K562 (cell line): Measurements from ENCODE around the gene SPHK2. TPM values are rescaled to one million over a fixed set of nuclear protein-coding genes. Genes with fewer than 3 reads are reported as not detected.

Experiments used
- ATAC-seq: fragments of 200-7000 bp; cut with Tn5 transposase; 3 replicates; pipeline ENCODE4 v1.9.1; 2020; ENCODE audit warnings: moderate library complexity
- BruUV-seq: library from RNA; stranded (reverse); fragments of 400-500 nt; replicated peaks from 2 replicates; lab custom pipeline; 2021; lab: Mats Ljungman, UMichigan
- CTCF ChIA-PET: fragments of 300-600 bp; formaldehyde crosslinking; extraction: SDS; loops from one replicate; lab custom pipeline; 2021; ENCODE audit warnings: low intra/inter-chr PET ratio; lab: Yijun Ruan, JAX
- POLR2A ChIA-PET: fragments of 300-600, 350-650 bp; sonication (Branson Sonifier 250); formaldehyde crosslinking; extraction: SDS; loops from one replicate; lab custom pipeline; 2021; ENCODE audit warnings: antibody characterized with exemption, inconsistent platforms; lab: Yijun Ruan, JAX
- DNase-seq, 4 experiments: peaks; one replicate each; pipeline versions ENCODE4 v3.0.0 to v3.0.0-alpha.2; 2011 to 2018; ENCODE audit warnings: low spot score in 3 of 4, mixed read lengths in 3 of 4; ENCODE audit errors: extremely low read depth in 1 of 4
- FAIRE-seq: peaks from 2 replicates; lab custom pipeline; 2011; peaks lifted over from hg19 to GRCh38; lab: Jason Lieb, UNC
- H2AFZ ChIP-seq: 2 replicates; pipeline ENCODE4 v1.6.0; 2011; ENCODE audit warnings: low read depth, low read length, control low read depth, inconsistent platforms
- H3K27ac ChIP-seq: fragments of 200-600 bp; 3 replicates; pipeline ENCODE4 v1.8.0; 2011; ENCODE audit warnings: low read depth, mild to moderate bottlenecking, control low read depth, inconsistent platforms, low read length, moderate library complexity, mixed read lengths; ENCODE audit errors: extremely low read depth
- H3K27me3 ChIP-seq, 2 experiments: fragments of 300-600 bp in 1 of 2; 2 replicates in 1 of 2; 3 replicates in 1 of 2; pipeline versions ENCODE4 v1.6.0 to v1.8.0; 2011; ENCODE audit warnings: inconsistent platforms in 2 of 2, low read length in 2 of 2, mild to moderate bottlenecking in 1 of 2, mixed read lengths in 1 of 2, moderate library complexity in 1 of 2; ENCODE audit not compliant: control insufficient read depth in 2 of 2, insufficient read depth in 2 of 2
- H3K36me3 ChIP-seq: fragments of 300-600 bp; 3 replicates; pipeline ENCODE4 v1.8.0; 2011; ENCODE audit warnings: mild to moderate bottlenecking, low read length, inconsistent platforms; ENCODE audit not compliant: control insufficient read depth, insufficient read depth
- H3K4me1 ChIP-seq, 2 experiments: fragments of 200-600 bp in 1 of 2; replicated peaks in 1 of 2; 2 replicates in 1 of 2; 3 replicates in 1 of 2; pipeline versions ENCODE4 v1.5.1 to v1.8.0; 2011; ENCODE audit warnings: inconsistent platforms in 2 of 2, low read length in 2 of 2, mild to moderate bottlenecking in 1 of 2, mixed read lengths in 1 of 2, moderate library complexity in 1 of 2; ENCODE audit not compliant: control insufficient read depth in 2 of 2, insufficient read depth in 2 of 2
- H3K4me2 ChIP-seq: 2 replicates; pipeline ENCODE4 v1.6.1; 2011; ENCODE audit warnings: low read length, control low read depth, inconsistent platforms, mixed read lengths; ENCODE audit not compliant: insufficient read depth
- H3K4me3 ChIP-seq: fragments of 200-600 bp; sonication (generic), shearing (Covaris generic); 2 replicates; pipeline ENCODE4 v1.5.1; 2016; ENCODE audit warnings: control low read depth, inconsistent platforms
- H3K79me2 ChIP-seq: fragments of 200-600 bp; 3 replicates; pipeline ENCODE4 v1.8.0; 2011; ENCODE audit warnings: low read length, inconsistent platforms; ENCODE audit not compliant: control insufficient read depth, insufficient read depth
- H3K9ac ChIP-seq, 2 experiments: 2 replicates each; pipeline versions ENCODE4 v1.6.0 to v1.6.1; 2011; ENCODE audit warnings: low read depth in 2 of 2, low read length in 2 of 2, control low read depth in 1 of 2, inconsistent platforms in 1 of 2, mild to moderate bottlenecking in 1 of 2, mixed read lengths in 1 of 2; ENCODE audit not compliant: insufficient read depth in 1 of 2
- H3K9me1 ChIP-seq: one replicate; pipeline ENCODE4 v1.6.0; 2011; ENCODE audit warnings: inconsistent platforms, mild to moderate bottlenecking, low read length, moderate library complexity; ENCODE audit not compliant: control insufficient read depth, insufficient read depth
- H3K9me3 ChIP-seq: replicated peaks from 2 replicates; pipeline ENCODE4 v1.5.1; 2011; ENCODE audit warnings: low read depth, low read length, inconsistent platforms; ENCODE audit not compliant: control insufficient read depth, insufficient read depth
- H4K20me1 ChIP-seq: replicated peaks from 2 replicates; pipeline ENCODE4 v1.6.1; 2011; ENCODE audit warnings: low read length, inconsistent platforms, mixed read lengths; ENCODE audit not compliant: control insufficient read depth, insufficient read depth
- FOXJ3 ChIP-seq: sonication (generic); formaldehyde crosslinking; IDR thresholded peaks from 2 replicates; pipeline ENCODE4 v1.4.0; 2020; ENCODE audit warnings: mild to moderate bottlenecking, missing genetic modification reagents
- HNRNPH1 ChIP-seq: fragments of 200-400 bp; formaldehyde crosslinking; optimal IDR thresholded peaks from 2 replicates; pipeline ENCODE3; 2017; ENCODE audit warnings: low read depth, mild to moderate bottlenecking, low read length, moderate library complexity
- IRF2 ChIP-seq: sonication (generic); formaldehyde crosslinking; IDR thresholded peaks from 2 replicates; pipeline ENCODE4 v1.8.1; 2022; ENCODE audit warnings: mild to moderate bottlenecking, missing genetic modification reagents
- ZEB2 ChIP-seq: fragments of 450-650 bp; IDR thresholded peaks from 2 replicates; pipeline ENCODE4 v1.6.1; 2016
- ZNF780A ChIP-seq: fragments of 250-450 bp; sonication (Bioruptor Pico); IDR thresholded peaks from 2 replicates; pipeline ENCODE4 v1.5.0; 2021; ENCODE audit warnings: mild to moderate bottlenecking
- WGBS: fragments of 100-300 bp; shearing (Covaris generic); methylation state at CpG from one replicate; pipeline ENCODE4 v1.1.6; 2016; ENCODE audit warnings: low coverage, mixed read lengths; ENCODE audit not compliant: insufficient coverage; ENCODE audit errors: missing lambda C conversion rate; 5-methylcytosine and 5-hydroxymethylcytosine counted together
- in situ Hi-C: fragments of 300-500 bp; cut with MboI; formaldehyde crosslinking; loops from 4 replicates; pipeline ENCODE4 v1.15.0; 2018; ENCODE audit warnings: inconsistent platforms, mixed read lengths
- intact Hi-C: fragments of 100-400 bp; cut with micrococcal nuclease; formaldehyde crosslinking; loops from 2 replicates; pipeline ENCODE4 v1.14.2; 2022
- polyA plus RNA-seq, 8 experiments: library from polyadenylated mRNA; depleted of rRNA in 4 of 8; stranded (reverse) in 5 of 8; unstranded in 3 of 8; fragments of >200 nt; fragmentation: Nextera tagmentation in 2 of 8; fragmentation: Illumina TruSeq in 1 of 8; extraction: Ambion mirVana in 2 of 8; extraction: Trizol in 1 of 8; gene quantifications; 2 replicates each; pipeline versions ENCODE4 v1.2.1 to v1.2.3, GENCODE V29; 2011 to 2014; ENCODE audit warnings: inconsistent platforms in 1 of 8, missing spikeins in 1 of 8
- total RNA-seq, 7 experiments: library from RNA; depleted of rRNA in 6 of 7; stranded (reverse); fragments of >200 nt in 6 of 7; fragmentation: Illumina TruSeq in 2 of 7; extraction: Trizol in 2 of 7; gene quantifications; 2 replicates each; pipeline versions ENCODE4 v1.2.1 to v1.2.3, GENCODE V29; 2011 to 2021; ENCODE audit warnings: low replicate concordance in 1 of 7
- TF ChIP-seq, protein P1 (sequence below): IDR thresholded peaks from 3 replicates; pipeline ENCODE4 v1.6.1; 2011; ENCODE audit warnings: borderline replicate concordance, mild to moderate bottlenecking, moderate library complexity; ENCODE audit not compliant: insufficient read length; ENCODE audit errors: extremely low read depth

The SPHK2 gene
- total and polyA plus RNA-seq, 9 of the 15 experiments (the other 6 are each of a cell fraction or from before 2014, with no cell fraction given) = 0.10 to 15.2 (median 2.9) TPM

DNA sequence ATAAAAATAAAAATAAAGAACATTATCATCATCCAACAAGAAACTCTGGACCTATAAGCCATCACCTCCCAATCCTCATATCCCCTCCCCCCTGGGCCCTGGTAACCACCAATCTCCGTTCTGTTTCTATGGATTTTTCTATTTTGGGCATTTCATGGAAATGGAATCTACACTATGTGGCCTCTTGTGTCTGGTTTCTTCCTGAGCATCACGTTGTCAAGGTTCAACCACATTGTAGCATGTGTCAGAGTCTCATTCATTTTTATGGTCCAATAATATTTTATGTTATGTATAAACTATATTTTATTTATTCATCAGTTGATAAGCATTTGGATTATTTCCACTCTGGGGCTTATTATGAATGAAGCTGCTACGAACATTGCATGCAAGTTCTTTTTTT is 40.4 kb upstream of the SPHK2 start:
- no peak for ATAC-seq
- in situ Hi-C loops (loop anchor here (25.0 kb wide), 1 partner anchor 1533 kb away; no protein-coding TSS in a partner anchor), intact Hi-C loops (no loop called here)
- Histone ChIP-seq H3K9me1 (no peaks in the 10 kb centered on the region), H3K4me2 (no peak overlapping the region), H3K27me3 (no peaks in the 10 kb centered on the region), H3K36me3 (no peaks in the 10 kb centered on the region), H4K20me1 (no peaks in the 10 kb centered on the region), H3K9ac (no peak overlapping the region), H3K79me2 (no peaks in the 10 kb centered on the region), H3K27ac (no peak overlapping the region), H3K4me3 (no peak overlapping the region), H2AFZ (no peak overlapping the region), H3K9me3 (no peaks in the 10 kb centered on the region), H3K4me1 (peaks cover 7 to 8% of the 10 kb centered on the region in 2 experiments; a peak in 3 of 5 replicates)
- no TSS peak for BruUV-seq
- ChIA-PET CTCF (no interaction called here), POLR2A (no interaction called here)
- DNase-seq = no peak
- no peak for FAIRE-seq
- WGBS = 18% methylated on average over 3 of the region's 3 CpGs
- TF ChIP-seq, protein P1, sequence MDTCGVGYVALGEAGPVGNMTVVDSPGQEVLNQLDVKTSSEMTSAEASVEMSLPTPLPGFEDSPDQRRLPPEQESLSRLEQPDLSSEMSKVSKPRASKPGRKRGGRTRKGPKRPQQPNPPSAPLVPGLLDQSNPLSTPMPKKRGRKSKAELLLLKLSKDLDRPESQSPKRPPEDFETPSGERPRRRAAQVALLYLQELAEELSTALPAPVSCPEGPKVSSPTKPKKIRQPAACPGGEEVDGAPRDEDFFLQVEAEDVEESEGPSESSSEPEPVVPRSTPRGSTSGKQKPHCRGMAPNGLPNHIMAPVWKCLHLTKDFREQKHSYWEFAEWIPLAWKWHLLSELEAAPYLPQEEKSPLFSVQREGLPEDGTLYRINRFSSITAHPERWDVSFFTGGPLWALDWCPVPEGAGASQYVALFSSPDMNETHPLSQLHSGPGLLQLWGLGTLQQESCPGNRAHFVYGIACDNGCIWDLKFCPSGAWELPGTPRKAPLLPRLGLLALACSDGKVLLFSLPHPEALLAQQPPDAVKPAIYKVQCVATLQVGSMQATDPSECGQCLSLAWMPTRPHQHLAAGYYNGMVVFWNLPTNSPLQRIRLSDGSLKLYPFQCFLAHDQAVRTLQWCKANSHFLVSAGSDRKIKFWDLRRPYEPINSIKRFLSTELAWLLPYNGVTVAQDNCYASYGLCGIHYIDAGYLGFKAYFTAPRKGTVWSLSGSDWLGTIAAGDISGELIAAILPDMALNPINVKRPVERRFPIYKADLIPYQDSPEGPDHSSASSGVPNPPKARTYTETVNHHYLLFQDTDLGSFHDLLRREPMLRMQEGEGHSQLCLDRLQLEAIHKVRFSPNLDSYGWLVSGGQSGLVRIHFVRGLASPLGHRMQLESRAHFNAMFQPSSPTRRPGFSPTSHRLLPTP = no peak
- TF ChIP-seq HNRNPH1 (no peak), ZEB2 (no peak), FOXJ3 (CRISPR knock-in tag) (no peak), IRF2 (no peak), ZNF780A (CRISPR knock-in tag) (no peak)
